Endometrium (tissue), 2 donors: ENCODE results near the gene SYNE1.

Source experiments
- FAIRE-seq: peaks from 2 replicates; lab custom pipeline; 2012; peaks lifted over from hg19 to GRCh38; lab: Jason Lieb, UNC
- donor health status: control.
- donor health status: control.

SYNE1 gene

DNA sequence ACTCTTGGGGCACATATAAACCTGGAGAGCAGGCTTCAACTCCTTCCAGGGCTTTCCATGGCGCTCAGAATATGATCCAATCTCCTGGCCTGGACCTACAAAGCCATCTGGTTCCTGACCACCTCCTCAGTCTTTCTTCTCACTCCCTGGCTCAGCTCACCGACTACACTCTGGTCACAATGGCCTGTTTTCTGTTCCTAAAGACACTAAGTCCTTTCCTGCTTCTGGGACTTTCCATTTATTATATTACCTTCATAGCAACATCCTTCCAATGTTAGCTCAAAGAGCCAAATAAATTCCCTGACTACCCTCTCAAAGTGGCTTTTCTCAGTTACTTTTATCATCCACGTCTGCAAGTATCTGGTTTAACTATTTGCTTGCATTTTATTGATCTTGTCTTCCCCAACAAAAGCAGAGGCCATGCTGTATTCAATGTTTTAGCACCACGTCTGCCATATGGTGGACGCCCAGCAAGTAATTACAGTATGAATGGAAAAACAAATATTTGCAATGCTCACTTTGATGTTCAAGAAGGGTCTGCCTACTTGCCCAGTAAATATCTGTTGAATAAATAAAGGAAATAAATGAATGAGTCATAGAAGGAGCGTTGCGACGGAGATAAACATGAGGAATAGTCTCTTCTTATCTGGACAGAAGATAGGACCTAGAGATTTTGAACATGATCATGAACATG lies 501.3 kb downstream of the SYNE1 start:
- FAIRE-seq: no peak

DNA sequence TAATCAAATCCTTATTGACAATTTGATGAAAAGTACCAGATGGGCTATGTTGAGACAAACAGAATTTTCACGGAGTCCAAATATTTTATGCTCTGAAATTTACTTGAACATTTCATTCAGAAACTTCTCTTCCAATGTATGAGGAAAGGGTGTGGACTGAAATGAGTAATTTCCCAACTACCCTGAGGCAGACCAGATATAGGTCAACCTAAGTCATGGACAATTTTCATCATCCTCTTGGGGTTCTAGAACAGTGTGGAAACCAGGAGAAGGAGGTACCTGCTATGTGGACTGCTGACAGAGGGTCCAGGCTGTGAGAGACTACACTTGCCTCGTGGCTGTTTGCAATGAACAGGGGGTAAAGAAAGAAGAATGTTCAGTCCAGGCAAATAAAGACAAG lies 506.7 kb downstream of the SYNE1 start:
- FAIRE-seq: no peak

DNA sequence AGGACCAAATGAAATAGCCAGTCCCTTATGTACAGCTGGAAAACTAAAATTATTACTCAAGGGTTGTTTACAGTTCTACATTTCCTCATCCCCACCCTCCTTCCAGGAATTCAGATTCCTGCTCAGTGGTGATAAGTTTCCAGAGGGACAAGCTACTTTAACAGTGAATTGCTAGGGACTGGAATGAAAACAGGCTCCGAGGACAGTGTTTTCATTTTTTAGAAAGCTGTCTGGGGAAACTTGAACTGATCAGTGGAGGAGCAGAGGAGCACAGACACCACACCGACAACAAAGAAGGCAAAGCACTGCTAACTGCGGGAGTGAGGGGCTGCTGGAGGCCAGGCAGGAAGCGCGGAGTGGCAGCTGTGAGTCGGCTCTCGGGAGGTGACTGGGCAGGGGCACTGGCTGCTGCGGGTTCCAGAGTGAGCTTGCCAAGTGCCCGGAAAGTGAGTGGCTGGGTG lies 507.4 kb downstream of the SYNE1 start:
- peak; percentile 98 for FAIRE-seq

DNA sequence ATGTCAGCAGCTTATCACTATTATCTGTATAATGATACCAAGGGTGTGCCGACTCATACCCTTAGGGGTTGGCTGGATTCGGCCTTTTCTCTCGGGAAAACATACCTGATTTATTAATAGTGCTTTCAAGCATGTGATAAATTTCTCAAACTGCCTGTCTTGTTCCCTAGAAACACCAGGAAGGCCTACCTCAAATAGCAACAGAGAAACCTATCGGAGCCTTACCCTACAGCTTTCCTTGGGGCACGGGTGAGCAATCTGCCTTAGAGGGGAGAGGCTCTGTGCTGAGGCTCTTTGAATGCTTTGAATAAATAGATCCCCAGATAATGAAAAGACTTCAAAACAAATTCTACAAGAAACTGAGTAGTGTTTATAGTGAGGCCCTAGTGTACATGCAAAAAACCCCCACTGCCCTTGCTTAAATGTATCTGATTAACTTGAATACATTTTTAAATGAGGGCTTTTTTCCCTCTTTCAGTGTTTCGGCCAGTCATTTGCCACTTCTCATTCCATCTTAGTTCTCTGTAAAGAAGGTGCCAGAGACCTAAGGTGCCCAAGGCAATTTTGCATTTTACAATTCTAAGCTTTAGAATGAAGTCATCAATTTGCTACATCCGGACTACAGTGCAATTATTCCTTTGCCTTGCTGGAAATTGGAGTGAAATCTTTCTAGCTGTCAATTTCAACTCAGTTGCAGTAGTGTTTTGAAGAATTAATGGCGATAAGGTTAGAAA lies 509.6 kb downstream of the SYNE1 start:
- no peak for FAIRE-seq

DNA sequence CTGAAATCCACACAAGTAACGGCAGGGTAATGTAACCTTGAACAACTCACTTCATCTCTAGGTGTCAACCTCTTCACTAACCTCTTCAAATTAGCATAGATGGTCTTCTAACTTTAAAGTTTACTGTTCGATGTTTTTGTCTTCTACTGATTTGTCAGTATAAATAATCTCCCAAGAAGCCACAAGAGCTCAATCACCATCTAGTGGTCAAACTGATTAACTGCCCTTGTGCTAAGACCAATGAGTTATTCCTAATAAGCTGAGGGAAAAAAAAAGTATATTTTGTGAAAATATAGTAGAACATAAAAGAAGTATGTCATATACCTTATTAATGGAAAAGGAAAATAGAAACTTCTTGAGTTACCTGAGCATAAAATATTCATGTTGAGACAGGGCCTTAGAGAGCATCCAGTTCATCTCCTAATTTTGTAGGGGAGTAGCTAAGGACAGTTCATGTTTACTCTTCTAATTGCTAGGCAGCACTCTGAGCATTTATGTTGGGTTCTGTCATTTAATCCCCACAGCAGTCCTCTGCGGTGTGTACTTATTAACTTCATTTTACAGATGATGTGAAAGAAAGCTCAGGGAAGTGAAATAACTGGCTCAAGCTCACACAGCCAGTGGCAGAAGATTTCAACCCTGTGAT lies 512.6 kb downstream of the SYNE1 start:
- peak; percentile 74 for FAIRE-seq

DNA sequence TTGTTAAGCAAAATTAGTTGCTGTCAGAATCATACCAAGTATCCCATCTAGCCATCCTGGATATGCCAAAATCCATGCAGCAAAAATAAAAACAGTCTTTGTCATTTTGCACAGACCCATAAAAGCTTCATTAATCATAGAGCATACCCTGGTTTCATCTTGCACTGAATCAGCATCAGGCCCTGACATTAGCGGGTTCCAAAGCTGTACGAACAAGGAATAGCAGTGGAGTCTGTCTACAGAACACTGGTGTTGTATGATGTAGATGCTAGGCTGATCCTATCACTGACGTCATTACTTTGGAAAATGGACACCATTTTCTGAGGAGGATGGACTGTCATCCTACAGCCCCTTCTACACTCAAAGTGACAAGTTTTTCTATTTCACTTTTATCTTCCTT lies 514.1 kb downstream of the SYNE1 start:
- FAIRE-seq: no peak

DNA sequence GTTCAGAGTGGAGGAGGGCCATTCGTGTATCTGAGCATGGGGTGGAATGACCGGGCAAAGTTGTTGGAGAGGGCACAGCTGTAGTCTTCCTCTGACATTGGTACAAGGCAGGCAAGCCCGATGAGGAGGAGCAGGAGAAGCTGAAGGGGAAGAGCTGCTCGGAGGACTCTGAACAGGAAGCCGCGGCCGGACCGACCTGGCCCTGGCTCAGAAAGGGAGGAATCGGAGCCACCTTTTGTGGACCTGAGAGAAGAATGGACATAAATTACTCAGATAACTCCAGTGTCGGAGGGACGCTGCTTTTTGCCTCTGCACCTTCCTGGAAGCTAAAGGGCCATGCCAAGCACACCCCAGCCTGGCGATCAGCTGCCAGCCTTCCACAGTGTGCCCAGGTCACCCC lies 514.7 kb downstream of the SYNE1 start:
- no peak for FAIRE-seq

DNA sequence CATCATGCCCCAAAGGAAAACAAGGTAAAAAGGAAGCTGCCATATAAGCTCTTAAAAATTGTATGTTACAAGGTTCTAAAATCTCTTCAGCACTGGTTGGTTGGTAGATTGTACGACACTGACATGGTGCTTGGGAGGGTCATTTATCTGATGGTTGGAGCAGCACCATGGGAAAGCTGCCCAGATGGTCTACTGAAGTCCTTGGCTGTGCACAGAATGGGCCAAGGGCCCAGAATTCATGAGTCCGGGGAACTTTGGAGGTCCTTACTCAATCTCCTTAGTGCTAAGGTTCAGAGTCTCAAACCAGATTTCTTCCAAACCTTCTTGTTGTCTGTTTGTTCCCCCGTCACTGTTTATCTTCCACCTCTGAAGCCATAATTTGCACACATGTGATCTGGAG lies 515.3 kb downstream of the SYNE1 start:
- FAIRE-seq: no peak

DNA sequence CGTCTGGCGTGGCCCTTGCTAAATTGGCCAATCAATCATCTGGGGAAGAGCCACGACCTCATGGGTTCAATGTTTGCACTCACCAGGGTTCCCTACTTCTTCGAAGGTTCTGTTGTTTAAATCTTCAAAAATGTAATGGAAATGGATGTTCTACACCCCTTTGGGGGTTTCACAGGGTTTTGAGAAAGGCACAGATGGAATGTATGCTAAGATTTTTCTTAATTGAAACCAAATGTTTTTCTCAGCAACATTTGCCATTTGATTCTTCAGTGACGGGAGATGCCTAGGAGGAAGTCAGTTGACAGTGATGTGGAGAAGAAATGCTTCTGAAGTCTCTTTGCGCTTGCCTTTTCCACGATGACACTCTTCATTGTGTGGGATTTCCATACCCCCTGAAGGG lies 517.3 kb downstream of the SYNE1 start:
- no peak for FAIRE-seq

DNA sequence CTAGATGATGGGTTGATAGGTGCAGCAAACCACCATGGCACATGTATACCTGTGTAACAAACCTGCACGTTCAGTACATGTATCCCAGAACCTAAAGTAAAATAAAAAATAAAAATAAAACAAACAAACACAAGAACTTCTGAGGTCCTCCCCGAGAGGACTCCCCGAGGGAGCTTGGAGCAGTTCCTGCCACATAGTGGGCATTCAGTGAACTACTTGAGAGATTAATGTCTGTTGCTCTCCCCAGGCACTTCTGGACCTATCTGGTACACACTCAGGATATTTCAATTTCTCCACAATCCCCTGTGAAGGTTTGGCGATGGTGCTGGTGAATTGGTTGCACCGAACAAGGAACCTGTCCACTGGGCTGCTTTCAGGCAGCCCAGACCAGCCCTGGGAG lies 518.5 kb downstream of the SYNE1 start:
- no peak for FAIRE-seq

DNA sequence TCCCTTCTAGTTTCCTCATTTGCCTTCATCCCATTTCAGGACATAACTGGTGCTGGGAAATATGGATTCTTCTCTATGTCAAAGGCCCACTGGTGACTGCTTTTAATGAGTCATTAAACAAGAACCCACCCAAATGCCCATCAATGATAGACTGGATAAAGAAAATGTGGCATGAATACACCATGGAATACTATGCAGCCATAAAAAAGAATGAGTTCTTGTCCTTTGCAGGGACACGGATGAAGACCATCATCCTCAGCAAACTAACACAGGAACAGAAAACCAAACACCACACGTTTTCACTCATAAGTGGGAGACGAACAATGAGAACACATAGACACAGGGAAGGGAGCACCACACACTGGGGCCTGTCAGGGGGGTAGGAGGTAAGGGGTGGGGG lies 518.9 kb downstream of the SYNE1 start:
- no peak for FAIRE-seq

DNA sequence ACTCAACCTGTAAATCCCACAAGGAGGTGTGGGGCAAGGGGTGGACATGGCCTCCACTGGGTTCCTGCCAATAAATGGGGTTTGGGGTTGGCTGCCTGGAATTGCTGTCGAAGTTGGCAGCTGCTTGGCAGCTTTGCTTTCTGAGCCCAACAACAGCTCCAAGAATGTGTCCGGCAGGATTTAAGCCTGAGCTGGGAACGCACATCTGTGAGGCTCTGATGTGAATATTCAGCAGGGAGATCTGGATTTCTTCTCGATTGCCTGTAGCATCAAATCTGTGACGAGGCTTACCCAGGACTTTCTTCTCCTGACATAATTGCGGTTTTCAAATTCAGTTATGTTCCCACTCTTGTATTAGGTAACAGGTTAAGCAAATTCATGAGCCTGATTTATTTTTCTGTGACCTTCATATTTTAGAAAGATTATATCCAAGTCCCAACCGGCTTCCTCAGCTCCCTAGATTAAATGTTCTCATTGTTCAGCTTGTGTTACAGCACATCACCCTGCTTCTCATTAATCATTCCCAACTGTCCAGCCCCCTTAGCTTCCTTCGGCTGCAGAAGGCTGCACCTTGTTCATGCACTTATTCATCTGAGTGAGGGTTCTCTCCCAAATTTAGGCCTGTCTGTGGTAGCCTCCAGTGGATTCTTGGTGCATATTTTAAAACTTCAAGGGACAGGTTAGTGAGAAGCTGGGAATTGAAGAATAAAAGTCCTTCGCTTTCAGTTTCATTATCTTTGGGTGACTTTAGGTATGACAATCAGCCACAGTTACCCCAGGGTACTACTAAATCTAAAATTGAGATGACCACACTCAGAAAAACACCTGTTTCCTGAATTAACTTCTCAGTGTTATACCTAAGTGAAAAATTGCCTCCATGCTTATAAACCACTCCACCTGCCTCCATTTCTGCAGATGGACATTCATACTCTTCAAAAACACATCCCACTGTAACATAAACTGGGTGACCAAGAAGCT lies 519.7 kb downstream of the SYNE1 start:
- no peak for FAIRE-seq

DNA sequence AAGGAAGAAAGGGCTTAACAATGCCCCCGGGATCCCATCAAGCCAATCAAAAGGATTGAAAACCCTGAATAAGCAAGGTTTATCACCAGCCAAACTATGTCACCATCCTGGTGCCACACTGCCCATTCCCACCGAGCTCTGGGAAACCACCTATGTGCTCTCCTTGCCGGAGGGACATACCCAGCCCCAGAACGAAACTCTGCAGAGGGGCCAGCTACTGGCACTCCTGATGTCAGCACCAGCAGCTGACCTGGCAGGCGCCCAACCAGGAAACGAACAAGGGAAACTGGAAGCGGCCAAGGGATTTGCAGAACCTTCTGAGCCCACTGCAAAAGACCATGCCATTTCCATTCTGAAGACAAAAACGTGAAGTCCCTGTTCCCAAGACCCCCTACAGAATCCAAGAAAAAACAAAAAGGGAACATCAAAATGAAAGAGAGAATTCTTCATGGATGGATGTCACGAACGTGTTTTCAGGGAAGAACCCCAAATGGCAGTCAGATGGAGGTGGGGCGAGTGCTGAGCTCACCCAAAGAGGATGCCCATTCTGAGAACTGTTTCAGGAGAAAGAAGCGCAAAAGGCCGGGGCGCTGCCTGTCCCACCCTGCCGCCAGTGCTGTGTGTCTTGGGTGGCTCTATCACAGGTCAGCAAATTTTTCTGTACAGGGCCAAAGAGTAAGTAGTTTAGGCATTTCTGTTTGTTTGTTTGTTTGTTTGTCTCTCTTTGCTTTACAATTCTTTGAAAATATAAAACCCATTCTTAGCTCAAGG lies 524.5 kb downstream of the SYNE1 start:
- no peak for FAIRE-seq

DNA sequence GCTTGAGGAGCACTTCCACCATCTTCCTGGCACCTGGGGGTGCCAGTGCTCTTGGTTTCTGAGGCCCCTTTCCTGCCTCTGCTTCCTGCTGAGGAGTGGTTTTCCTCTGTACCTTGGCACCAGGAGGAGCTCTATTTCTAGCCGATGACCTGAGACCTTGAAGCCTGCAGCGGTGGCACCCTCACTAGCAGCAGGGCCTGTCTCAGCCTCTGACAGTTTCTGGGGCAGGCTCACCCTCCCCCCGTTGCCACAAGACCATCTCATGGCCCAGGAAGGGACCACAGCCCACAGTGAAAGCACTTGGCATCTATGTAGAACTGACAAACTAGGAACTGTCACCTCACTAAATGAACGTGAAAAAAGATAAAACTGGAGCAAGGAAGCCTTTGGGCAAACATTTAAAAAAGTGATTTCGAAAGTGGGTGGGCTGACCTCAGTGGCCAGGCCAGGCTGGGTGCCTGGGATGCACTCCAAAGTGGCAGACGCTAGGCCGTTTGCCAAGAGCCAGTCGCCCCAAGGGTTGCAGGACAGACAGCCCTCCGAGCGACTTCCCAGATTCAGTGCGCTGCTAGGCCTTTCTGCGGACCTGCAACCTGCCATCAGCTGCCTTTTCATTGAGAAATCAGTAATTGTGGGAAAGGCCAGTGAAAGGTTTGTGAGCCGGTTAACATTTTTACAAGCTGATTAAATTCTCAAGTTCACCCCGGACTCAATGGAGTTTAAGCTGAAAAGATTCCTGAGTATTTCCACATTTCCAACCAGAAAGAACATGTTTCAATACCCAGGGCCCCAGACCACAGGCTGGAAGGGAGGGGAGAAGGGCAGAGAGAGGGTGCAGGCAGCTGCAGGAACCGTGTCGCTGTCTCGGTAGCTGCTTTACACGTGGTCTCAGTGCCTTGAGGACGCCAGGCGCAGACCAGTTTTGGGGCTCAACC lies 526.0 kb downstream of the SYNE1 start:
- no peak for FAIRE-seq

DNA sequence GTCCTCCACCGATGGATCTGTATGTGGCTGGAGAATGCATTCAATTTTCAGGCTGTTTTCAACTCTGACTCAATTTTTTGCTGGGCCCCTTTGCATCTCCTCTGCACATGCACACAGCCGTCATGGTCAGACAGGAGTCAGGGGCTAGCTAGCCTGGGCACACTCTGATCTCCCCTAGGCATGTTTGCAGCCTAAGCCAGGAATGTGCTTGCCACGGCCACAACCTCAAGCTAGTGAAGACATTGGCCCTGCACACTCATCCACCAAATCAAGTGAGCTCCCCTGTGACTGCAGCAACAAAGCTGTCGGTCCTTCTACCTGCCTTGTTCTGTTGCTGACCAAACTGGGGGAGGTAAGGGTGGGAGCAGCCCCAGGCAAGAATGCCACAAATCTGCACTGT lies 529.2 kb downstream of the SYNE1 start:
- FAIRE-seq: no peak

DNA sequence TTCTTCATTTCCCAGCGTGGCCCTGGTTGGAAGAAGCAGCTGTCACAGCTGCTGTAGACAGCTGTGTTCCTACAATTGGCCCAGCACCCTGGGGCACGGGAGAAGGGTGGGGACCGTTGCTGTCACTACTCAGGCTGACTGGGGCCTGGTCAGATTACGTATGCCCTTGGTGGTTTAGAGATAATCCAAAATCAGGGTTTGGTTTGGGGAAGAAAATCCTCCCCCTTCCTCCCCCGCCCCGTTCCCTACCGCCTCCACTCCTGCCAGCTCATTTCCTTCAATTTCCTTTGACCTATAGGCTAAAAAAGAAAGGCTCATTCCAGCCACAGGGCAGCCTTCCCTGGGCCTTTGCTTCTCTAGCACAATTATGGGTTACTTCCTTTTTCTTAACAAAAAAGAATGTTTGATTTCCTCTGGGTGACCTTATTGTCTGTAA lies 537.0 kb downstream of the SYNE1 start:
- FAIRE-seq: no peak

DNA sequence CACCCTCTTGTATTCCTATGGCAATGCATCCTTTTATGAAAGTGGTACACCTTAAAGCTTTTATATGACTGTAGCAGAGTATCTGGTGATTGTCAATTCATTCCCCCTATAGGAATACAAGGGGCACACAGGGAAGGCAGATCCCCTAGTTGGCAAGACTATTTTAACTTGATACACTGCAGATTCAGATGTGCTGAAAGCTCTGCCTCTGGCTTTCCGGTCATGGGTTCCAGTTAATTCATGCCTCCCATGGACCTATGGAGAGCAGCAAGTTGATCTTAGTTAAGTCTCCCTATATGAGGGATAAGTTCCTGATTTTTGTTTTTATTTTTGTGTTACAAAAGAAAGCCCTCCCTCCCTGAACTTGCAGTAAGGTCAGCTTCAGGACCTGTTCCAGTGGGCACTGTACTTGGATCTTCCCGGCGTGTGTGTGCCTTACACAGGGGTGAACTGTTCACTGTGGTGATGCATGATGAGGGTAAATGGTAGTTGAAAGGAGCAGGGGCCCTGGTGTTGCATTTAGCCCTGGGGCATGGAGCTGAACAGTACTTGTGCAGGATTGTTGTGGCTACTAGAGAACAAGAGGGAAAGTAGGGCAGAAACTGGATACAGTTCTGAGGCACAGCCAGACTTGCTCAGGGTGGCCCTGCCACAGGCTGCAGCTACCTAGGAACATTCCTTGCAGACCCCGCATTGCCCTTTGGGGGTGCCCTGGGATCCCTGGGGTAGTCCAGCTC lies 537.5 kb downstream of the SYNE1 start:
- no peak for FAIRE-seq

DNA sequence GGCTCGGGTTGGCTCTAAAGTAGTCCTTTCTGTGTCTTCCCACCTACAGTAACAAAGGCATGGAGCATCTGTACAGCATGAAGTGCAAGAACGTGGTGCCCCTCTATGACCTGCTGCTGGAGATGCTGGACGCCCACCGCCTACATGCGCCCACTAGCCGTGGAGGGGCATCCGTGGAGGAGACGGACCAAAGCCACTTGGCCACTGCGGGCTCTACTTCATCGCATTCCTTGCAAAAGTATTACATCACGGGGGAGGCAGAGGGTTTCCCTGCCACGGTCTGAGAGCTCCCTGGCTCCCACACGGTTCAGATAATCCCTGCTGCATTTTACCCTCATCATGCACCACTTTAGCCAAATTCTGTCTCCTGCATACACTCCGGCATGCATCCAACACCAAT lies 538.5 kb downstream of the SYNE1 start:
- FAIRE-seq: no peak

DNA sequence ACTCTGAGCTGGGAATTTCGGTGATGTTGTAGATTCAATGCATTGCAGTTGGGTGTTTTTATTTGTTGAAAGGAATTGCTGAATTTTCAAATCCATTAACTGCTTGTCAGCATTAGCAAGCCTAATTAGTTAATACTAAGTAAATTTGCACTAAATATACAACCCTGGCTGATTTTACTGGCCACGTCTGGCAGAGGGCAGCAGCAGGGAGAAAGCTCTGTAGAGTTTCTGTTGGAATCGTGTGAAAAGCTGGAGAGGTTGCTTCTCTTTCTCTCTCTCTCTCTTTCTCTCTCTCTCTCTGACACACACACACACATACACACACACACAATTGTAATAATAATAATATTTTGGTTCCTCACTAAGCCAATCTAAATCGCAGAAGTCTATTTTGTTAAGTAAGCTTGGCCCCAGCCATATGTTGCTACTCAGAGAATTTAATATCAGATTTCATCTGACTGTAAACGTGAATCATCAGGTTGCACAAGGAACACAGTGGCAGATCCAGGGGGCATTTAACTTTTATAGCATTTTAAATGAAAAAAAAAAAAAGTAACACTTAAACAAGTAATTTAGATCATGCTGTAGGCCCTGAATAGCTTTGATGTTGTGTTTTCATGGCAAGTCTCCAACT lies 540.2 kb downstream of the SYNE1 start:
- FAIRE-seq: peak; percentile 33
